ENCODE measurements around the gene ENO2. TPM values are rescaled to one million over a fixed set of nuclear protein-coding genes. Genes with fewer than 3 reads are reported as not detected.

The ENO2 gene
- total RNA-seq, 4 donors from 2014 or later: 3.4 to 6.2 (median 5.6) TPM

GRCh38 chr12:6951551-6952120 lies 37.3 kb downstream of the ENO2 start:
- TF ChIP-seq CTCF (IDR thresholded peaks at IDR 0.05; ENCODE audit: low read depth): no peak

DNA sequence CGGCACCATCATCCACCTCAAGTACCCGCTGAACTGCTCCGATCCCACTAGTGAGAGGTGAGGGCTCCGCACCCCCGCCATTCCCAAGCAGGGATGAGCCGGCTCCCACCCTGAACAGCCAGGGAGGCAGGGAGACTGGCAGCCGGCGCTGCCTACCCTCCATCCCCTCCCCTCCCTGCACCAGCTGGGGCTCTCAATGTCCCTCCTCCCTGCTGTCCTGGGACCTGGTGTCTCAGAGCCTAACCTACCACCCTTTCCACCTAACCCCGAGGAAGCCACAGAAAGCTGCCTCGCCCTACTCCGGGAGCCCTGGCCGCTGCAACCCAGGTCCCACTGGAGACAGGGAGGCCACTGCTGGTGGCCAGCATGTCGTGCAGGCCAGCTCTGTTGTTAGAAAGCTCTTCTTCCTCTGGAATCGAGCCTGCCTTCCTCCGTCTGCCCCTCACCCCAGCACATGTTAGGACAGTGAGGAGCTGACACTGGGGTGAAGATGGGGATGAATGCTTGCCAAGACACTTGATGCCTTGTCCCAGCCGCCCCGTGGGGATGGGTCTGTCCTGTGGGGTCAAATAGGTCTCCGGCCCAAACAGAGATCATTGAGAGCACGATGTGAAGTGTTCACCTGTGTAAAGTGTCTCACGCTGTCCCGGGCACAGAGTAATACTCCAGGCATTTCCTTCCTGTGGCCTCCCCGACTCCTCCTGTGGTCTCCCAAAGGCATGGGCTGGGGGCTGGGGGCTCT lies 37.9 kb downstream of the ENO2 start:
- TF ChIP-seq CTCF (IDR thresholded peaks at IDR 0.05; ENCODE audit: low read depth): no peak

DNA sequence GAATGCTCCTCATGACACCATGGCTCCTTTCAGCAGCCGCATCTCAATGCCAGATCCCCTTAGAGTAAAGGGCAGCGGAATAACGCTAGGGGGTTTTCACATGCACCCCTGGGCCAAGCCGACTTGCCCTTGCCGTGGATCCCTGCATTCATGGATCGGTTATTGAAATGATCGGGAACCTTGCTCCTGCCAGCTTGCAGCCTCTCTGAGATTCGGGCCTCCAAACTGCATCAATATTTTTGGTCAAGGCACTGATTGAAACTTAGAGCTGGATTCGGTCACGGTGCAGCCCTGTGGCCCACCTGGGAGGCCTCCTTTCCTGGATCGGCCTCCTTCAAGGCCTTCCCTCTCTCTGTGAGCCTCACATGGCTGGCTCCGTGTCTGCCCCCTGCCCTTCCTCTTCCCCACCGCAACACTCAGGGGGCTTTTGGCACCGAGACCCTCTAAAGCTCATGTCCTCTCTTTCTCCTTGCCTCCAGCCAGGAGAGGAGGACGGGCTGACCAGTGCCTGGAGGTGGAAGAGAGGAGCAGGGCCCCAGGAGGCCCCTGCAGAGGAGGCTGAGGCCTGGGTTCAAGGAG lies 38.6 kb downstream of the ENO2 start:
- TF ChIP-seq CTCF (IDR thresholded peaks at IDR 0.05; ENCODE audit: low read depth): no peak

DNA sequence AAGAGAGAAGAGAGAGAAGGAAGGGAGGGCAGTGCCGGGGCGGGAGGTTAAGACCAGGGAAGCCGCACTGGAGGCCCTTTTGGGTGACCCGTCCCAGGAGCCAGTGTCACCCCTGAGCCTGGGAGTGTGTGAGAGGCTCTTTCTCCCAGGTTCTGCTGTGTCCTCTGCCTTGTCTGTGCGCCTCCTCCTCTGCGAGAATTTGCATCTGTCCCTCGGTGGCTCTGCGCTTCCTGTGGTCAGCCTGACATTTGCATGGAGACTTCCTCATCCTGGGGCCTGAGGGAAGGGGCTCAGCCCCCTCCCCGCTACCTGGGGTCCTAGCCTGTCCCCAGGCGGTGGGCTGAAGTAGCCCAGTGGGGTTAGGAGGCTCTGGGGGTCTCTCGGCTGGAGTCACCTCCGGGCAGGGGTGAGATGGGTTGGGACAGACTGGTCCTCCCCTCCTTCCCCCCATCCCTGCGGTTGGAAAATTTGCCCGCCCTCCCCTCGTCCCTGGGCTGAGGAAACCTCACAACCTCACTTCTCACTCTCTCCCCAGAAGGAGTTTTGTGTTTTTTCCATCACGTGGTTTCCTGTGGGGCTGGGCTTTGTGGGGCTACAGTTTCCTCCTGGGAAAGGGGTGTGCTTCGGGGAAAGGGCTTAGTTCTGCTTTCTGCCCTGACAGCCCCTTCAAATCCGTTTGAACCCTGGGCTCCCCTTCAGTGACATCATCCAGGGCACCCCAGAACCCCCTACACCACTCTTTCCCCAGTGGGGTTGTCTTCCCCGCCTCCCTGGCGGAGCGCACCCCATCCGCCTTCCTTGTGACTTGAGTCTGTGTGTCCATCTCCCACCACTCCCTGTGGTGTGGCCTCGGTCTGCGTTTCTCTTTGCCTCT lies 39.3 kb downstream of the ENO2 start:
- no peak for TF ChIP-seq CTCF (IDR thresholded peaks at IDR 0.05; ENCODE audit: low read depth)

DNA sequence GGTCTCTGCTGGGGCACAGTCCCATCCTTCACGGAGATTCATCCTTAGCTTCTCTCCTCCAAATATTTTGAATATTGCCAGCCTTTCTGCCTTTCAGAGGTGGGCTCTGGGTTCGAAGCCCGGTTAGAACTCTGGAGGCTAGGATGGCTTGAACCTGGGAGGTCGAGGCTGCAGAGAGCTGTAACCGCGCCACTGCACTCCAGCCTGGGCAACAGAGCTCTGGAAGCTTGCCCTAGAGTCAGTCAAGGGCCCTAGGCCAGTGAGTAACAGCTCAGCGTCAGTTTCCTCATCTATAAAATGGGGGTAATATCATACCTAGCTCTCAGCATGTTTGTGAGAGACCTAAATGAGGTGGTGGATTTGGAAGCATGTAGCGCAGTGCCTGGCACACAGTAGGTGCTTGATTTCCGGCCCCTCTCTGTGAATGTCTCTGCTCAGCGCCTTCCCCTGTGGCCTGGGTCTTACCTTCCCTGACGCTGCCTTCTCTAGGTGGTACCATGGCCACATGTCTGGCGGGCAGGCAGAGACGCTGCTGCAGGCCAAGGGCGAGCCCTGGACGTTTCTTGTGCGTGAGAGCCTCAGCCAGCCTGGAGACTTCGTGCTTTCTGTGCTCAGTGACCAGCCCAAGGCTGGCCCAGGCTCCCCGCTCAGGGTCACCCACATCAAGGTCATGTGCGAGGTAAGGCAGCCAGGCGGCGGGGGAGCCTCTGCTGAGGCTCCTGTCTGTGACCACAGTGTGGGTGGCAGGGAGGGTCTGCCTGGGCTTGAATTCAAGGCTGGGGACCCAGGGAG lies 40.1 kb downstream of the ENO2 start:
- TF ChIP-seq CTCF (IDR thresholded peaks at IDR 0.05; ENCODE audit: low read depth): no peak

DNA sequence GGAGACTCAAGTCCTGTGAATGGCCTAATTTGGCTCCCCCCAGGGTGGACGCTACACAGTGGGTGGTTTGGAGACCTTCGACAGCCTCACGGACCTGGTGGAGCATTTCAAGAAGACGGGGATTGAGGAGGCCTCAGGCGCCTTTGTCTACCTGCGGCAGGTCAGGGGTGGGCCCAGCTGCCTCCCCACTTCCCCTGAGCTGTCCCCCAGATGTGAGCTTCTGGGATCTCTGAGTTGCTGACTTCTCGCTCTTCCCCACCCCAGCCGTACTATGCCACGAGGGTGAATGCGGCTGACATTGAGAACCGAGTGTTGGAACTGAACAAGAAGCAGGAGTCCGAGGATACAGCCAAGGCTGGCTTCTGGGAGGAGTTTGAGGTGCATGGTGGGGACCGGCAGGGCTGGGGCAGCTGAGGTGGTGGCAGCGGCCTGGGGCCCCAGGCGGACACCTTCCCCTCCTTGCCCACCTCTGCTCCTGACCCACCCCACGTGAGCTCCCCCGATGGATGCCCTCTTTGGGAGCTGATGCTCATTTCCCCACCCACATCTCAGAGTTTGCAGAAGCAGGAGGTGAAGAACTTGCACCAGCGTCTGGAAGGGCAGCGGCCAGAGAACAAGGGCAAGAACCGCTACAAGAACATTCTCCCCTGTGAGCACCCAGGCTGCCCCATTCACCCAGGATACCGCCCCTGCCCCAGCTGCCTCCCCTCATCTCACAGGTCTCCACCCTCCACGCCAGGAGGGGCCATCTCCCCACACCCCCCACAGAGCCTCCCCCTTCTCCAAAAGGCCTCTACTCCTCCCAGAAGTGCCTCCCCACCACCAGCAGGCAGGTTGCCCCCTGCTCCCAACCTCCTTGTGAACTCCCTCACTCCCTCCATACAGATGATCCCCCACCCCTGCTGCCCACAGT lies 41.0 kb downstream of the ENO2 start:
- no peak for TF ChIP-seq CTCF (IDR thresholded peaks at IDR 0.05; ENCODE audit: low read depth)

All from subcutaneous adipose tissue (tissue), 4 donors.